ENCODE measurements around the gene PCDH9. TPM values are rescaled to one million over a fixed set of nuclear protein-coding genes. Genes with fewer than 3 reads are reported as not detected.

PCDH9 gene
- total RNA-seq, 1 experiment from 2014 or later = 5.8 TPM

- no peak for TF ChIP-seq EZH2 (IDR thresholded peaks at IDR 0.05; ENCODE audit: borderline replicate concordance, low read depth, low read length, poor library complexity, severe bottlenecking)
- TF ChIP-seq CTCF (conservative IDR thresholded peaks at IDR 0.05; ENCODE audit: low read depth, low read length) = no peak
- H3K4me3 ChIP-seq (ENCODE audit: low read depth, low read length, poor library complexity, severe bottlenecking) = no peak overlapping the region
- no peaks in the 10 kb centered on the region for H3K4me1 ChIP-seq (ENCODE audit: insufficient read depth, low read length, poor library complexity, severe bottlenecking)
- ChIA-PET POLR2A (ENCODE audit: low non-redundant PET) (no interaction called here), CTCF (no interaction called here)
- no peaks in the 10 kb centered on the region for H3K36me3 ChIP-seq (ENCODE audit: insufficient read depth, low read length, poor library complexity, severe bottlenecking)
- H3K27me3 ChIP-seq (replicated peaks; ENCODE audit: insufficient read depth, low read depth, low read length, poor library complexity) = no peaks in the 10 kb centered on the region
- no peak overlapping the region for H3K27ac ChIP-seq (ENCODE audit: low read depth, low read length, poor library complexity, severe bottlenecking)
- BruUV-seq (replicated peaks) = no TSS peak
- DNase-seq (ENCODE audit: low spot score) = peak; percentile 1
- intact Hi-C loops (cut with micrococcal nuclease; ENCODE audit: unreplicated experiment) = no loop called here
- no peaks in the 10 kb centered on the region for H3K9me3 ChIP-seq (ENCODE audit: low read depth, low read length, poor library complexity, severe bottlenecking)
These were observed 375.0 kb downstream of the PCDH9 start for GRCh38 chr13:66855131-66855530.

DNA sequence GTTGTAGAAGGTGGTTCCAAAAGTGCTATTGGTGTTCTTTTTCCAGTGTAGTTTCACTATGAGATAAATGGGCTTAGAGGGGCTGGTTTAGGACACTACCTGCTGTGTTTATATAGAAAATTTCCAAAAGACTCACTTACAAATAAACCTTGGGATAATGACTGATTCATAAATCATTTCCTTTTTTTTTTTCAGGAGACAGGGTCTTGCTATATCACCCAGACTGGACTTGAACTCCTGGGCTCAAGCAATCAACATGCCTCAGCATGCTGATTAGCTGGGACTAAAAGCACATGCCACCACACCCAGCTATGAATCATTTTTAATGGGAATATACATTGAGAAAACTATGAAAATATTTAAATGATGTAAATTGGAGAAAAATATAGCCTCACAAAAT lies 376.6 kb downstream of the PCDH9 start:
- Histone ChIP-seq H3K27ac (ENCODE audit: low read depth, low read length, poor library complexity, severe bottlenecking) (no peak overlapping the region), H3K9me3 (ENCODE audit: low read depth, low read length, poor library complexity, severe bottlenecking) (no peaks in the 10 kb centered on the region), H3K36me3 (ENCODE audit: insufficient read depth, low read length, poor library complexity, severe bottlenecking) (no peaks in the 10 kb centered on the region), H3K4me3 (ENCODE audit: low read depth, low read length, poor library complexity, severe bottlenecking) (no peak overlapping the region), H3K27me3 (replicated peaks; ENCODE audit: insufficient read depth, low read depth, low read length, poor library complexity) (no peaks in the 10 kb centered on the region), H3K4me1 (ENCODE audit: insufficient read depth, low read length, poor library complexity, severe bottlenecking) (no peaks in the 10 kb centered on the region)
- BruUV-seq (replicated peaks) = no TSS peak
- DNase-seq (ENCODE audit: low spot score) = no peak
- ChIA-PET CTCF (no interaction called here), POLR2A (ENCODE audit: low non-redundant PET) (no interaction called here)
- no peak for TF ChIP-seq CTCF (conservative IDR thresholded peaks at IDR 0.05; ENCODE audit: low read depth, low read length)
- no peak for TF ChIP-seq EZH2 (IDR thresholded peaks at IDR 0.05; ENCODE audit: borderline replicate concordance, low read depth, low read length, poor library complexity, severe bottlenecking)
- intact Hi-C loops (cut with micrococcal nuclease; ENCODE audit: unreplicated experiment) = no loop called here

GRCh38 chr13:66849706-66850105 lies 380.4 kb downstream of the PCDH9 start:
- no peaks in the 10 kb centered on the region for H3K9me3 ChIP-seq (ENCODE audit: low read depth, low read length, poor library complexity, severe bottlenecking)
- intact Hi-C loops (cut with micrococcal nuclease; ENCODE audit: unreplicated experiment) = no loop called here
- no peak for DNase-seq (ENCODE audit: low spot score)
- ChIA-PET POLR2A (ENCODE audit: low non-redundant PET) (no interaction called here), CTCF (no interaction called here)
- H3K4me3 ChIP-seq (ENCODE audit: low read depth, low read length, poor library complexity, severe bottlenecking) = no peak overlapping the region
- no peaks in the 10 kb centered on the region for H3K27me3 ChIP-seq (replicated peaks; ENCODE audit: insufficient read depth, low read depth, low read length, poor library complexity)
- no peak overlapping the region for H3K27ac ChIP-seq (ENCODE audit: low read depth, low read length, poor library complexity, severe bottlenecking)
- BruUV-seq (replicated peaks) = no TSS peak
- H3K4me1 ChIP-seq (ENCODE audit: insufficient read depth, low read length, poor library complexity, severe bottlenecking) = no peaks in the 10 kb centered on the region
- no peaks in the 10 kb centered on the region for H3K36me3 ChIP-seq (ENCODE audit: insufficient read depth, low read length, poor library complexity, severe bottlenecking)
- TF ChIP-seq EZH2 (IDR thresholded peaks at IDR 0.05; ENCODE audit: borderline replicate concordance, low read depth, low read length, poor library complexity, severe bottlenecking) (no peak), CTCF (conservative IDR thresholded peaks at IDR 0.05; ENCODE audit: low read depth, low read length) (no peak)

Data from A673 (cell line).